ENCODE data around the gene RECQL. TPM values are rescaled to one million over a fixed set of nuclear protein-coding genes. Genes with fewer than 3 reads are reported as not detected.

Gene RECQL
- total and polyA plus RNA-seq, 9 of the 15 experiments (the other 6 are each of a cell fraction or from before 2014, with no cell fraction given) = 22.2 to 44.7 (median 28.5) TPM

- DNase-seq (ENCODE audit: extremely low read depth in 1 of 4, low spot score in 3 of 4) = no peak
- Histone ChIP-seq H3K4me2 (ENCODE audit: insufficient read depth, low read length) (no peak overlapping the region), H3K4me1 (replicated peaks in 1 of 2; ENCODE audit: control insufficient read depth in 2 of 2, insufficient read depth in 2 of 2, low read length in 2 of 2) (no peaks in the 10 kb centered on the region), H3K27me3 (ENCODE audit: control insufficient read depth in 2 of 2, insufficient read depth in 2 of 2, low read length in 2 of 2) (no peaks in the 10 kb centered on the region), H3K4me3 (no peak overlapping the region), H3K36me3 (ENCODE audit: control insufficient read depth, insufficient read depth, low read length) (peaks cover 33% of the 10 kb centered on the region), H3K9ac (ENCODE audit: insufficient read depth in 1 of 2, low read depth in 2 of 2, low read length in 2 of 2) (no peak overlapping the region), H2AFZ (ENCODE audit: low read depth, low read length) (no peak overlapping the region), H3K79me2 (ENCODE audit: control insufficient read depth, insufficient read depth, low read length) (no peaks in the 10 kb centered on the region), H4K20me1 (replicated peaks; ENCODE audit: control insufficient read depth, insufficient read depth, low read length) (no peaks in the 10 kb centered on the region), H3K27ac (ENCODE audit: extremely low read depth, low read depth, low read length) (no peak overlapping the region), H3K9me1 (ENCODE audit: control insufficient read depth, insufficient read depth, low read length) (no peaks in the 10 kb centered on the region), H3K9me3 (replicated peaks; ENCODE audit: control insufficient read depth, insufficient read depth, low read depth, low read length) (no peaks in the 10 kb centered on the region)
- 89% methylated on average over 2 of the region's 2 CpGs for WGBS (ENCODE audit: insufficient coverage, low coverage, missing lambda C conversion rate)
- BruUV-seq (replicated peaks) = no TSS peak
- POLR2A ChIA-PET = no interaction called here
- no peak for FAIRE-seq
- intact Hi-C loops (cut with micrococcal nuclease) (no loop called here), in situ Hi-C loops (cut with MboI) (no loop called here)
- no peak for TF ChIP-seq NFRKB (IDR thresholded peaks at IDR 0.05; ENCODE audit: low read depth)
- no peak for TF ChIP-seq CAMTA2 (CRISPR knock-in tag; conservative IDR thresholded peaks at IDR 0.05)
- no peak for TF ChIP-seq HDGF (IDR thresholded peaks at IDR 0.05)
- no peak for TF ChIP-seq GMEB1 (CRISPR knock-in tag; IDR thresholded peaks at IDR 0.05)
- no peak for TF ChIP-seq MCM7 (IDR thresholded peaks at IDR 0.05)
- TF ChIP-seq ZNF175 (CRISPR knock-in tag; IDR thresholded peaks at IDR 0.05; ENCODE audit: low read depth) = no peak
- no peak for TF ChIP-seq HMGN3 (IDR thresholded peaks at IDR 0.05; ENCODE audit: borderline replicate concordance, extremely low read depth, insufficient read length, low read depth, low read length)
- no peak for TF ChIP-seq TAF9B (IDR thresholded peaks at IDR 0.05; ENCODE audit: partially characterized antibody)
- no peak for TF ChIP-seq CBFA2T2 (conservative IDR thresholded peaks at IDR 0.05)
- no peak for TF ChIP-seq JUND (IDR thresholded peaks at IDR 0.05; ENCODE audit: borderline replicate concordance, low read depth, low read length)
- TF ChIP-seq JUND (tag; IDR thresholded peaks at IDR 0.05; ENCODE audit: borderline replicate concordance, low read depth, low read length) = no peak
- no peak for TF ChIP-seq ZBTB49 (CRISPR knock-in tag; IDR thresholded peaks at IDR 0.05; ENCODE audit: borderline replicate concordance)
- no peak for TF ChIP-seq STAG1 (CRISPR knock-in tag; IDR thresholded peaks at IDR 0.05; ENCODE audit: borderline replicate concordance)
- CTCF ChIA-PET (ENCODE audit: low intra/inter-chr PET ratio) = no interaction called here
- ATAC-seq = no peak
These were observed 14.8 kb upstream of the RECQL start for GRCh38 chr12:21516281-21516680.
